Activated CD8-positive, alpha-beta memory T cell treated with anti-CD3 and anti-CD28 coated beads, Interleukin-2, amount 50 U/mL, for 4 hours (primary cell): ENCODE data around the gene LSM7.

Experiments used
- DNase-seq: peaks from one replicate; pipeline ENCODE4 v3.0.0-alpha.2; 2020

Gene LSM7

DNA sequence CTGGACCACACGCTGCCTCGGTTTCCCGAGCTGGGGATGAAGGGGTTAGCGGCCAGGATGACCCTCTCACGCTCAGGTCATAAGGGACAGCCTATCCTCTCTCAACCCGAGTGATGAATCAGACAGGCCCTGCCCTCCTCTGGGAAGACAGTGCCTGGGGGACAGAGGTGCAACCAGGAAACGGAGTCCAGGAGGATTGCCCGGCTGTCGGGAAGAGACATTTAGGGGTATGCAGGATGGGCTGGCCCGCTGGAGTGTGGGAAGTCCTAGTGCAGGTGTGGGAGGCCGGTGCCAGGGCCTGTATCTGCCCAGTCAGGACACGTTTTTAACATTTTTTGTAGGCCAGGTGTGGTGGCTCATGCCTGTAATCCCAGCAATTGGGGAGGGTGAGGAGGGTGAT, 8.3 kb downstream of the LSM7 start:
- DNase-seq = no peak

DNA sequence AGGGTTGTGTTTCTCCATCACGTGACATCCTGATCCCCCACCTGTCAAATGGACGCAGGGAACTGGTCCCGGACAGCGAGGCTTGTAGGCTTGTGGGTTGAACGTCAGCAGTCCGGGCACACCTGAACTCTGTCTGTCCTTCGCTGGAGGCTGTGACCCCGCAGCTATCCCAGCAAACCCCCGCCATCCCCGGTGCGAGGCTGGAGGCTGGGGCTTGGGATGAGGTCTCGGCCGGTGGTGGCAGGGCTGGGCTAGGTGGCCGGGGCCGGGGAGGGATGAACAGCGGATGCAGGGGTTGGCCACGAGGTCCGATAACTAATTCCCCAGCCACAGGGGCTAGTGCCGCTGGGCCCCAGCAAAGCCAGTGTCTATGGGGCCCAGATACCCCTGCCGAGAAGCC, 8.8 kb downstream of the LSM7 start:
- no peak for DNase-seq

DNA sequence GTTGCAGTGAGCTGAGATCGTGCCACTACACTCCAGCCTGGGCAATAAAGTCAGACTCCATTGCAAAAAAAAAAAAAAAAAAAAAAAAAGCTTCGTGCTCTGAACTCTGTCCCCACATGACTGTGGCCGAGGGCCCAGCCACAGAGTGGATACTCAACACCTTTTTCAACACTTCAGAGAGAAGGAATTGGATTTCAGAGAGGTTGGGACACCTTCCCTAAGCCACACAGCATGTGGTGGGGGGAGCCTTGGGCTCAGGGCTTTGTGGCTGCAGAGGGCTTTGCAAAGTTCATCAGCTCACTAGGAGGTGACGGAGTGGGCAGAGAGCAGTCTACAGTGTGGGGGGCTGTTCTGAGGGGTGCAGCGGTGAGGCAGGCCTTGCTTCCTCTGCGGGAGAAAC, 9.5 kb downstream of the LSM7 start:
- no peak for DNase-seq

DNA sequence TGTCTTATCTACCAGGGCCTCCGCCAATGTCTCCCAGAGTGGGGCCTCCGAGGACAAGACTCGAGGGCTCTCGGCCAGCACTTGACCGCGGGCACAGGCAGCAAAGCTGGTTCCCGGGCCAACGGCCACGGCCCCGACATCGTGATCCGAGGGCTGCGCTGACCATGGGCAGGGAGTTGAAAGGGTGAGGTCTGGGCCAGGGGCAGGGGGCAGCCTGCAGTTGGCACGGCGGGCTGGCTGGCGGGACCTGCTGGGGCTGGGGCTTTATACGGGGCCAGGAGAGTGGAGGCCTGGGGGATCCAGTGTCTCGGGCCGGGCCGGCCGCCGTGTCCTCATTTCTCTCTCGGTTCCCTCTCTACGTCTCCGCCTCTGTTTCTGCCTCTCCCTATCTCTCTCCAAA, 10.6 kb downstream of the LSM7 start:
- no peak for DNase-seq

DNA sequence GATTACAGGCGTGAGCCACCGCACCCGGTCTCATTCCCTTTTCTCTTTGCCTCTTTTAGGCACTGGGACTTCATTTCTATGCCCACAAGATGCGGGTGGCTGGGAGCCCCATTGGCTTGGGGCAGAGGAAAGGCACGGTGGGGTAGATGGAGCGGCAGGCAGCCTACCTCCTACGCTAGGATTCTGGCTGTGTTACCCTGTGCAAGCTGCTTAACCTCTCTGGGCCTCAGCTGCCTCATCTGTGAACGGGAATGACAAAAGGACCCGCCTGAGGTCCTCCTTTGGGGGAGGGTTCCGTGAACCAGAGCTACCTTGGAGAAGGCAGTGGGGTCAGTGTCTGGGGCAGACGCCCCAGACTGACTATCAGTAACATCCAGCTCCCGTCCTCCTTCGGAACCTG, 11.1 kb downstream of the LSM7 start:
- no peak for DNase-seq

DNA sequence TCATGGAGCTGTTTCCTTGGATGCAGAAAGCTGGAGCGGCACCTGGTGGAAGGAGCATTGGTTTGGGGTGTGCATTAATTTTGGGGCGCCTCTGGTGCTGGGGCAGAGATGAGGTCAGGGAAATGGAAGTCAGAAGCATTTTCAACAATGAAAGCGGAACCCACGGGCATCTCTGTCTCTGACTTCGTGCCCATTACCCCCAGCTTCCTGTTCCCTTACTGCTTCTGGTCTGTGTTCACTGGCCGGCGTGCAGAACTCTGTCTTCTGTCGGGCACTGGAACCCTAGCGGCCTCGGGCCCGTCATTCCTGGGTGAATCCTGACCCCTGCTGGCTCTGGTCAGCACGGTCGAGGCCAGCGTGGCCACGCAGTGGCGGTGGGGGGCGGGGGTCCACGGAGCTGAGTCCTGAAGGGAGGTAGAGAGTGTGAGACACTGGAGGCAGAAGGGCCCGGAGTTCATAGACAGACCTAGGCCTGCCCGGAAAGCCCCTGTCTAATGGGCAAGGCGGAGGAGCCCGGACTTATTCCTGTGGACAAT, 12.5 kb downstream of the LSM7 start:
- no peak for DNase-seq

DNA sequence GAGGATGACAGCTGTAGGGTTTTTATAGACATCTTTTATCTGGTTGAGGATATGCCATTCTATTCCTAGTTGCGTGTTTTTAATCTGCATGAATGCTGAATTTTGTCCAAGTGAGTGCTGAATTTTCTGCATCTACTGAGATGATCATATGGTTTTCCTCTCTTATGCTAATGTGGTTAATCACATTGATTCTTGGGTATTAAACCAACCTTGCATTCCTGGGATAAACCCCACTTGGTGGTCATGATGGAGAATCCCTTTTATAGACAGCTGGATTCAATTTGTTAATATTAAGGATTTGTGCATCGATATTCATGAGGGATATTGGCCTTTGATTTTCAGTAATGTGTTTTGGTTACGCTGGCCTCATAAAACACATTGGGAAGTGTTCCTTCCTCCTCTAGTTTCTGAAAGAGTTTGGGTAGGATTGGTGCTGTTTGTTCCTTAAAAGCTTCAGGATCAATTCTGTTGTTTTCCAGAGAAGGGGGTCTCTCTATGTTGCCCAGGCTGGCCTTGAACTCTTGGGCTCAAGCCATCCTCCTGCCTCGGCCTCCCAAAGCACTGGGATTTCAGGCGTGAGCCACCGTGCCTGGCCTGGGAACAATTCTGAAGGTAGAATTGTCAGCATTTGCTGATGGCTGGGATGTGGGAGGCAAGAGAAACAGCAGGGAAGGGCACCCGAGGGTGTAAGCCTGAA, 13.1 kb downstream of the LSM7 start:
- no peak for DNase-seq

DNA sequence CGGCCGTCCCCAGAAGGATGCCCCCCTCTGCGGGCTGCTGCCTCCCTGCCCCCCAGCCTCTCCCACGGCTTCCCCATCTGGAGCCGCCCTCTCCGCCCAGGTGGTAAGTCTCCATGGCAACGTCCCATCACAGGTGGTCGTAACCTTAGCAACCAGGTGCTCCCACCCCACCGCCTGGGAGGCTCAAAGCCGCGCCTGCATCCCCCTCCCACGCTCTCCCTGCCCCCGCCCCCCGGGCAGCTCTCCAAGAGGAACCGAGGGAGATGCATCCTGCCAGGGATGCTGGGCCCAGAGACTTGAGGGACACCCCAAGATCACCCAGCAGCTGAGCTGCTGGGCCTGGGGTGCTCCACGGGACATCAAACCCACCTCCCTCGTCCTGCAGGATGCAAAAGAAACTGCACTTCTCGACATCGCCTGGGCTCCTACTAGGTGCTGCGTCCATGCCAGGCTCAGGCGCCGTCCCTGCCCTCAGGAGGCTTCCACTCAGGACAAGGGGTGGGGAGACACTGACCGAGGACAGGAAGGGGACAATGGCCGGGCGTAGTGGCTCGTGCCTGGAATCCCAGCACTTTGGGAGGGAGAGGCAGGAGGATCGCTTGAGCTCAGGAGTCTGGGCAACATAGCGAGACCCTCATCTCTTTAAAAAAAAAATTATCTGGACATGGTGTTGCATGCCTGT, 15.4 kb downstream of the LSM7 start:
- DNase-seq = no peak

DNA sequence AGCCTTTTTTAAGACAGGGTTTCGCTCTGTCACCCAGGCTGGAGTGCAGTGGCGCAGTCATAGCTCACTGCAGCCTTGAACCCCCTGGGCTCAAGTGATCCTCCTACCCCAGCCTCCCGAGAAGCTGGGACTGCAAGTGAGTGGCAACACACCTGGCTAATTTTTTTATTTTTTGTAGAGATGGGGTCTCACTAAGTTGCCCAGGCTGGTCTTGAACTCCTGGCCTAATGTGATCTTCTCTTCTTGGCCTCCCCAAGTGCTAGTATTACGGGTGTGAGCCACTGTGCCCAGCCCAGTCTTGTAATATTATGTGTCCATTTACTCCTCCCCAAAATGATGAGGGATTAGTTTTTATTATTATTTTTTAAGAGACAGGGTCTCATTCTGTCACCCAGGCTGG, 17.3 kb downstream of the LSM7 start:
- DNase-seq = no peak

DNA sequence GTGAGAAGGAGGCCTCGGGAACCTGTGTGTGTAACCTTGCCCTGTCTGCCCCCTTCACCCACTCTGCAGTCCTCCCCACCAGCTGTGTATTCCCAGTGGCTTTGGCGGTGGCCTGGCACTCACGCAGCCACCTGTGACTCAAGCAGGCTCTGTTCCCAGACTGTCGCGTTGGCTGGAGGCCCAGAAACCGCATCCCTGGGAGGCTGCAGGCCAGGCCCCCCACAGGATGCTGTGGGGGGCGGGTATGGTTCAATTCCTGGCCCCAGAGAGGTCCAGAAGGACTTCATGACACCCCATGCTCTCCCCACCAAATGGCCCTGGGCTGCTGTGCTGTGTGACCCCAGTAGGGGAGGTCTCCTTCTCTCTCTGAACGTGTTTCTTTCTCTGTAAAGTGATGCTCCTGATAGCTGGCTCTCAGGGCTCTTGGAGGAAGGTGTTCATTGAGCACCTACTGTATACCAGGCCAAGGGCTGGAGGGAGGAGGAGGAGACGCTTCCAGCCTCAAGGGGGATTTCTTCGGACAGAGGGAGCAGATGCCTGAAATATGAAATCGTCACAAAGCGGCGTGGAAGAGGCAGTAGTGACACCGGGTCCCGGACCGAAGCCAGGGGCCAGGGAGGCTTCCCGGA, 18.5 kb downstream of the LSM7 start:
- no peak for DNase-seq

DNA sequence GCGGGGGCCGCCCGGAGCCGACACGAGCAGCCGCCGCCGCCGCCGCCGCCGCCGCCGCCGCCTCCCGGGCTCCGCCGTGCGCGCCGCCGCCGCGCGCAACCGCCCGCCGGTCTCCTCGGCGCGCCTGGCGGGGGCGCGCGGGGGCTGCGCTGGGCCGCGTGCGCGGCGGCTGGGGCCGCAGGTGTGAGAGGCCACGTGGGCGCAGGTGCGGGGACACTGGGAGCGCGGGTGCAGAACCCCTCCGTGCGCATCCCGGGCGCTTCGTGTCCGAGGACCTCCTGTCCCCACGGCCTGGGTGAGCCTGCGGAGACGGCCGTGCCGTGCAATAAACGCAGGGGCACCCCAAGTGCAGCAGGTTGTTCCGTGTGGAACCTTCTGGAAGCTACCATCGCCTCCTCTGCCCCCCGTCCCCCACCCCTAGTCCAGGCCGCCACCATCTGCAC, 20.3 kb downstream of the LSM7 start, which contains the start of gene LINGO3:
Gene LINGO3, minus strand, starts transcription at position 41 of the 443 bp plus-strand sequence. CDS start 16,378 bp downstream, outside the sequence.
- DNase-seq = no peak

DNA sequence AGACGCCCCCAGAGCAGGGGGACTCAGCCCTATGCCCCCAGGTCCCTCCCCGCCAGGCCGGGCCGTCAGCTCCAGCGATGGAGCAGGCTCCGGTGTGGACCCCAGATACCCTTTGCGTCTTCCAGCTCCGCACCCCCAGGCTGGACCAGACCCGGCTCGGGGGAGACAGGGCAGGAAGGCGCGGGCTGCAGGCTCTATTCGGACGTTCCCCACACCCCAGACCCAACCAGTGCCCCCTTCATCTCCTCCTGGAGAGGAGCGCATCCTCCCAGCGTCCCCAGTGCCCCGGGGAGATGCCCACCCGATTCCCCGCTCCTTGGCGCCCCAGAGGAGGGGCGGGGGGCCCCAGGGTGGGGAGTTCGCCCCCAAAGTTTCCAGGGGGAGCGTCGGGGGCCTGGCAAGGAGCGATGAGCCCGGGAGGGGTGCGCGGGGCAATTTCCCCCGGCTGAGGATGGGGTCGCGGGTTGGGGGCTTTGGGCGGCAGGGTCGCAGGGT, 20.8 kb downstream of the LSM7 start:
- DNase-seq = no peak

DNA sequence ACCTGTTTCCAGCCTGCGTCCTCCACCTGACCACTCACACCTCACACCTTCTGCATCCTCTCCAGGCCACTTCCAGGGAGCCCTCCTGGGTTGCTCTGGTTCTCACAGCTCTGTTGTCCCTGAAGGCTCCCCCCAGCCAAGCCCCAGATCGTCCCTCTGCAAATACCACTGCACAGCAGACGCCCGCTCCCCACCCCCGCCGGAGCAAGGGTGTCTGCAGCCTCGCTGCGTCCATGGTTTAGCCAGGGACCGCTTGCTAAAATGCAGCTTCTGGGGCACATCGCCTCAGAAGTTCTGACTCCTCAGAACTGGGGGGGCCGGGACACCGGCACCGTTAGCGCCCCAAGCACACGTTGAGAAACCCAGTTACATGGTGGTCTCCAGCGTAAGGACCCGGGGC, 21.4 kb downstream of the LSM7 start:
- no peak for DNase-seq

DNA sequence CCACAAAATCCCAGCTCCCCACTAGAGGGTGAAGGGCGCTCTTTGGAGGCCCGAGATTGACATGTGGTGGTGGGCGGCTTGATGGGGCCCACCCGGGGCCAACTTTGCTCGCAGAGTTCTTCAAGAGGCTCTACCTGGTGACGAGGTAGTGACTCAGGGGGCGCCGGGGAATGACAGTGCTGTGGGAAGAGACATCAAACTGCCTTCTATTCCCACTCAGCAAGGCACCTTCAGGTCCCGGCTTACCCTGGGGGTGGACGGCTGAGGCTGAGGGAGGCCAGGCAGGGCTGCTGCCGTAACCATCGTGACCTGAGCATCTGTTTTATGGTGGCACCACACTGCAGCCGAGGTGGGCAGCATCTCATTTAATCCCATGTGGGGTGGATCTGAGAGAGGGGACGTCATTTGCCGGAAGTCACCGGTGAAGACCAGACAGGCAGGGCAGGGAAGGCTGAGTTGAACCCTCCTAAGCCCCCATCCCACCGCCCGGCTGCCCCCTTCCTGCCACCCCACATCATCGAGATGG, 22.0 kb downstream of the LSM7 start:
- DNase-seq = no peak

DNA sequence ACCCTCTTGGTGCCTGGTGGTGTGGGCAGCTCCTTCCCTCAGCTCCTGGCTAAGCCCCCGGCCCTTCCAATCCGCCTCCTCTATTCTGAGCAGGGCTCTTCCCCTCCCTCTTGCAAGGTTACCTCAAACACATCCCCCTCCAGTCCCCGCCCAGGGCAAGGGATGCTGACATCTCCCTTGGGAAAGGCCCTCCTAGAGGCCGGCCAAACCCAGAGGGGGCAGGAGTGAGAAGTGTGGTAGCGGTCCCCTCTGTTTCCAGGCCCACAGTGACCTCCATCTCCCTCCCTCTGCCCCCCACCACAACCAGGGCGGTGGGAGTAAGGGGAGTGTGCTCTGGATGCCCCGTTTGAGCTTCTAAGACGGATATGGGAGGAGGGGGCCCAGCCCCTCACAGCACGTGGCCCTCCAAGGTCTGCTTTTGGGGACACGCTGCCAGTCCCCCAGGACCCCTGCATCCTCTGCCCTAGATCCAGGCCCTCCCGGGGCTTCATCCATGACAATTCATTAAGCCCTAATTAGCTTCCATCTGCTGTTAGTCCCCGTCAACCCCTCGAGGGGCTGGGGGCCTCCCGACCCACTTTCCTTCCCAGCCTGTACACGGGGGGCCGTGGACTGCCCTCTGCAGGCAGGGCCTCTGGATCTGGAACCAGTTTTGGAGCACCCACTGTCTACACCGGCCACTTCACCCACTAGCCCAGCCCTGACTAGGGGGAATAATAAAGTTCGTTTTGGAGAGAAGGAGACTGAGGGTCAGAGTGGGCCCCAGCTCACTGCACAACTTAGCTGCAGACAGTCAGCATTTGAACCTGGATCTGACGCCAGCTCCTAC, 22.7 kb downstream of the LSM7 start:
- no peak for DNase-seq

DNA sequence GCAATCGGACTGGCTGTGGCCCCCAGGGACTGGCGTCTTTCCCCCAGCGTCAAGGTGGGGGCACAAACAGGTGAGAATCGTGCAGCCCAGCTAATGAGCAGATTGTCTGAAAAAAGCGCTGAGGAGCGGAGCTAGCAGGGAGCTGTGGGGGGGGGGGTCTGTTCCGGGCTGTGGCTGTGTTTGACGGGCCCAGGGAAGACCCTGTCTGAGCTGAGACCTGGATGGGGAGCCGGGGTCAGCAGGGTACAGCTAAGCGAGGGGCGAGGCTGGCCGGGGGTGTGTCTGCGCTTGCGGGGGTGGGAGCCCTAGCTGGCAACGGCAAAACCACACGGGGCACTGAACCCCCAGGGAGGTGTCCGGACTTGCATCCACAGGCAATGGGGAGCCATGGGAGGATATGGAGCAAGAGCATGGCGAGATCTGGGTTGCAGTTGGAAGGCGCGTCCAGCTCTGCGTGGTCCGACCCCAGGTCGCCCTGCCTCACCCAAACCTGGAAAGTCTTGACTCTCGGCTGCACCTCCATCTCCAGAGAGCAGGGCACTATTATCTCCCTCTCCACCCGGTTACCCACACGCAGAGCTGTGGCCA, 25.1 kb downstream of the LSM7 start:
- DNase-seq = no peak

DNA sequence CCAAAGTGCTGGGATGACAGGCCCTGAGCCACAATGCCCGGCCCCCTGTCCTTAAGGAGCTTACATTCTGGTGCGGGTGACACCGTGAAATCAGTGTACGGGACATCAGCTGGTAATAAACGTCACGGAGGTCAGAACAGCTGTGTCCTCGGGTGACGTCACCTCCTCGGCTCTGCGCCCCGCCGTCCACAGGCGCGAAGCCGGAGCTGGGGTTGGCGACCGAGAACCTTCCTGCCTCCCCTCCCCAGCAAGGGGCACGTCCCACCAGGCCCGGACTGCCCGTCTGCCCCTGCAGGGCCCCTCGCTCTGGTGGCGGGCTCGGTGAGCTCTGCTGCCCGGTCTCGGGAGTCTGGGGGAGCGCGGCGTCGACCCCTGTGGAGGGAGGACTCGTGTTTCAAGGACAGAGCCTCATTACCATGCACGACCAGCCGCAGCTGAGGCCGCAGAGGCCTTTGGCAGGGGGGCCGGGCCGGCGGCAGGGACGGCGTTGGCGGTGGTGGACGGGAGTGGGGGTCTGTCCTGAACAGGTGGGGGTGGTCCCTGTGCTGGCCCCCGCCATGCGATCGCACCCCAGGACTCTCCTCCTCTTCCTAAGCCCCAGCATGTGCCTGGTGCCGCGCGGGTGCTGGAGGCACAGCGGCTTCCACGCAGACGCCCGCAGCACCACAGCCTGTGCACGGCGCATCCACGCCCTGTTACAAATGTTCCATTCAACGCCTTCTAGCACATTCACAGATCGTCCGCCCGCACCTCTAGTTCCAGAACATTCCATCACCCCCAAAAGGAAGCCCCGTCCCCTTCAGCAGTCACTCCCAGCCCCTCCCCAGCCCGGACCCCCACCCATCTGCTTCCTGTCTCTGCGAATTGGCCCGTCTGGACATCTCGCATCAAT, 25.8 kb downstream of the LSM7 start:
- DNase-seq = no peak

DNA sequence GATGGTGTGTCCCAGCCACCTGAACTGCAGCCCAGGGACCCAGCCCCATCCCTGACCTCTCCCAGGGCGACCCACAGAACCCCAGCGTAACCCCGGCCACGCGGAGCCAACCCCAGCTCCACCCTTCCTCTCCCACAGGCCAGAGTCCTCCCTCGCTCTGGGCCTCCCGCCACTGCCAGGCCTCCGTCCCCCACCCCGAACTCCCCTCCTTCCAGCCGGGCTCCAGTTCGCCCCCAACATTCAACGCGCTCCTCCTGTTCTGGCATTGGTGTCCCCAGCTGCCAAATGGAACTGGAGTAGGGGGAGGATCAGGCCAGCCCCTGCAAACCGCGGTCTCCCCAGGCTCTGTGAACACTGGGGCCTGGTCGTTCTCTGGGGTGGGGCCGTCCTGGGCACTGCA, 27.9 kb downstream of the LSM7 start:
- DNase-seq = no peak

DNA sequence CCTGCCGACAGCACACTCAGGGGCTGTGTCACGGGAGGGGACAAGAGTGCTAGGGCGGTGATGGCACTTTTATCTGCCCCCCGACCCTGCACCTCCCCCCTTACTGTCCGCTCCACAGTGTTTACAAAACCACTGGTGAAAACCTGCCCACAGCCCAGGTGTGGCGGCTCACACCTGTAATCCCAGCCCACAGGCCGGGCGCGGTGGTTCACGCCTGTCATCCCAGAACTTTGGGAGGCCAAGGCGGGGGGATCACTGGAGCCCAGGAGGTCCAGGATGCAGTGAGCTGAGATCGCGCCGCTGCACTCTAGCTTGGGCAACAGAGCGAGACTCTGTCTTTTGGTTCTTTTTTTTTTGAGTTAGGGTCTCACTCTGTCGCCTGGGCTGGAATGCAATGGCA, 32.2 kb downstream of the LSM7 start:
- DNase-seq = no peak

DNA sequence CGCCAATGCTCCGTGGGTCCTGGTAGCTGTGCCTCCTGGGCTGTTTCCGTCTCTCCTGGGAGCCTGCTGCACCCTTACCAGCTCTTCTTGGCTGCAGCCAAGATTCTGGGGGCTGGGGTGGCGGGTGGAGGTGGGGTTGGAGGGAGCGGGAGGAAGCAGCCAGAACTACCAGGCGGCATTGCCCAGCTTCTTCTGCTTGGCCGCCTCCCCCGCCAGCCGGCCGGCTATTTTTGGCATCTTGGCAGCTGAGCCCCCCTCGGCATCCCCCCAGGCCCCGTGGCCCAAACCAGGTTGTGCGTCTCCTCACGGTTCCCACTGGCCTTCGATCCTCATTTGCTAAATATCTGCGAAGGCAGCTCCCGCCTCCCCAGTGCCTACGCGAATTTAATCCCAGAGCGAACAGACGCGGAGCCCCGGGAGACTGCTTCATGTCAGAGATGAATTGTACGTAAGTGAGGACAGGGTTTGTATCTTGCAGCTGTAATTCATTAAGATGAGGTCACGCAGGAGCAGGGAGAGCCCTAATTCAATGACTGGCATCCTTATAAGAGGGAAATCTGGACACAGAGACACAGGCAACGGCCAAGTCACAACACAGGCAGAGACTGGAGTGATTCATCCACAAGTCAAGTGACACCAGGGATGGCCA, 33.6 kb downstream of the LSM7 start:
- DNase-seq = no peak
